H9 (cell line): Measurements from ENCODE around the gene ADI1. TPM values are rescaled to one million over a fixed set of nuclear protein-coding genes. Genes with fewer than 3 reads are reported as not detected.

Source experiments
- DNase-seq: peaks from one replicate; pipeline ENCODE4 v3.0.0-alpha.2; 2017
- H2AFZ ChIP-seq: one replicate; pipeline ENCODE4 v1.6.1; 2013; ENCODE audit warnings: mild to moderate bottlenecking, low read length, control low read depth, moderate library complexity
- H2AK5ac ChIP-seq: 2 replicates; pipeline ENCODE4 v1.6.1; 2013; ENCODE audit warnings: low read length, control low read depth, mixed read lengths; ENCODE audit not compliant: insufficient read length
- H2BK120ac ChIP-seq: one replicate; pipeline ENCODE4 v1.6.1; 2013; ENCODE audit warnings: low read depth, mild to moderate bottlenecking, low read length, control low read depth, inconsistent platforms; ENCODE audit not compliant: poor library complexity, severe bottlenecking
- H2BK12ac ChIP-seq: 2 replicates; pipeline ENCODE4 v1.6.1; 2013; ENCODE audit warnings: low read length, control low read depth, mixed read lengths, low read depth; ENCODE audit not compliant: insufficient read length
- H2BK15ac ChIP-seq: 2 replicates; pipeline ENCODE4 v1.6.1; 2013; ENCODE audit warnings: low read depth, low read length, control low read depth
- H2BK20ac ChIP-seq: one replicate; pipeline ENCODE4 v1.6.1; 2013; ENCODE audit warnings: low read depth, mild to moderate bottlenecking, low read length, control low read depth, inconsistent platforms; ENCODE audit not compliant: poor library complexity, severe bottlenecking
- H2BK5ac ChIP-seq: 2 replicates; pipeline ENCODE4 v1.6.1; 2013; ENCODE audit warnings: low read length, control low read depth, mixed read lengths; ENCODE audit not compliant: insufficient read length
- H3K14ac ChIP-seq: 2 replicates; pipeline ENCODE4 v1.6.1; 2013; ENCODE audit warnings: low read length, control low read depth; ENCODE audit not compliant: insufficient read depth
- H3K18ac ChIP-seq: 2 replicates; pipeline ENCODE4 v1.6.1; 2013; ENCODE audit warnings: low read depth, mild to moderate bottlenecking, mixed read lengths, low read length, control low read depth; ENCODE audit not compliant: insufficient read length
- H3K23ac ChIP-seq: 2 replicates; pipeline ENCODE4 v1.6.1; 2013; ENCODE audit warnings: low read length, control low read depth, mixed read lengths, low read depth; ENCODE audit not compliant: insufficient read length
- H3K23me2 ChIP-seq: 2 replicates; pipeline ENCODE4 v1.6.1; 2013; ENCODE audit warnings: low read depth, mild to moderate bottlenecking, mixed read lengths, low read length, control low read depth; ENCODE audit not compliant: insufficient read length, poor library complexity, severe bottlenecking
- H3K27ac ChIP-seq: 2 replicates; pipeline ENCODE4 v1.5.1; 2013; ENCODE audit warnings: low read length, control low read depth, mixed read lengths, low read depth; ENCODE audit not compliant: insufficient read length
- H3K27me3 ChIP-seq: 2 replicates; pipeline ENCODE4 v1.6.1; 2013; ENCODE audit warnings: low read length, control low read depth, inconsistent platforms; ENCODE audit not compliant: insufficient read depth
- H3K4ac ChIP-seq: 2 replicates; pipeline ENCODE4 v1.6.1; 2013; ENCODE audit warnings: low read depth, mild to moderate bottlenecking, control low read depth, inconsistent platforms, low read length, moderate library complexity
- H3K4me1 ChIP-seq: 2 replicates; pipeline ENCODE4 v1.6.1; 2013; ENCODE audit warnings: low read length, control low read depth, inconsistent platforms; ENCODE audit not compliant: insufficient read depth
- H3K4me2 ChIP-seq: 2 replicates; pipeline ENCODE4 v1.6.1; 2013; ENCODE audit warnings: low read length, control low read depth, mixed read lengths; ENCODE audit not compliant: insufficient read length, insufficient read depth
- H3K56ac ChIP-seq: 2 replicates; pipeline ENCODE4 v1.6.1; 2013; ENCODE audit warnings: low read depth, mild to moderate bottlenecking, mixed read lengths, low read length, control low read depth; ENCODE audit not compliant: insufficient read length
- H3K79me1 ChIP-seq: 2 replicates; pipeline ENCODE4 v1.6.1; 2013; ENCODE audit warnings: low read depth, mild to moderate bottlenecking, moderate library complexity, low read length, control low read depth, inconsistent platforms; ENCODE audit not compliant: insufficient read depth, poor library complexity, severe bottlenecking
- H3K79me2 ChIP-seq: 2 replicates; pipeline ENCODE4 v1.6.1; 2013; ENCODE audit warnings: low read length, control low read depth, inconsistent platforms; ENCODE audit not compliant: insufficient read depth
- H3K9ac ChIP-seq: 2 replicates; pipeline ENCODE4 v1.6.1; 2013; ENCODE audit warnings: low read length, control low read depth, mixed read lengths; ENCODE audit not compliant: insufficient read length; ENCODE audit errors: extremely low read depth
- H3K9me3 ChIP-seq: one replicate; pipeline ENCODE4 v1.6.1; 2013; ENCODE audit warnings: low read depth, low read length, inconsistent platforms; ENCODE audit not compliant: control insufficient read depth
- H3T11ph ChIP-seq: one replicate; pipeline ENCODE4 v1.6.1; 2013; ENCODE audit warnings: mild to moderate bottlenecking, low read length, control low read depth, inconsistent platforms
- H4K20me1 ChIP-seq: one replicate; pipeline ENCODE4 v1.6.1; 2013; ENCODE audit not compliant: control insufficient read depth, insufficient read length, insufficient read depth
- H4K5ac ChIP-seq: 2 replicates; pipeline ENCODE4 v1.6.1; 2013; ENCODE audit warnings: low read depth, mild to moderate bottlenecking, mixed read lengths, low read length, control low read depth; ENCODE audit not compliant: insufficient read length
- H4K8ac ChIP-seq: replicated peaks from 2 replicates; pipeline ENCODE4 v1.6.1; 2013; ENCODE audit warnings: low read length, control low read depth, mixed read lengths, low read depth; ENCODE audit not compliant: insufficient read length
- H4K91ac ChIP-seq: 2 replicates; pipeline ENCODE4 v1.6.1; 2013; ENCODE audit warnings: low read depth, mild to moderate bottlenecking, moderate library complexity, mixed read lengths, low read length, control low read depth; ENCODE audit not compliant: insufficient read length
- H3K27ac Mint-ChIP-seq, 3 experiments: 2 replicates in 2 of 3; 3 replicates in 1 of 3; pipeline ENCODE4 v1.8.0; 2020 to 2021; ENCODE audit warnings: mixed read lengths in 3 of 3, mild to moderate bottlenecking in 1 of 3, moderate library complexity in 1 of 3
- H3K27me3 Mint-ChIP-seq: 2 replicates; pipeline ENCODE4 v1.8.0; 2021; ENCODE audit warnings: low read depth, mild to moderate bottlenecking, moderate library complexity, mixed read lengths
- H3K36me3 Mint-ChIP-seq, 3 experiments: 2 replicates in 2 of 3; 3 replicates in 1 of 3; pipeline ENCODE4 v1.8.0; 2020 to 2021; ENCODE audit warnings: low read depth in 3 of 3, mixed read lengths in 3 of 3; ENCODE audit not compliant: insufficient read depth in 1 of 3
- H3K4me1 Mint-ChIP-seq, 2 experiments: 2 replicates each; pipeline ENCODE4 v1.8.0; 2020; ENCODE audit warnings: mixed read lengths in 2 of 2
- H3K4me3 Mint-ChIP-seq, 2 experiments: 2 replicates in 1 of 2; 3 replicates in 1 of 2; pipeline ENCODE4 v1.8.0; 2020 to 2021; ENCODE audit warnings: mild to moderate bottlenecking in 2 of 2, mixed read lengths in 2 of 2, moderate library complexity in 1 of 2
- H3K9me3 Mint-ChIP-seq, 2 experiments: 2 replicates in 1 of 2; 3 replicates in 1 of 2; pipeline ENCODE4 v1.8.0; 2020; ENCODE audit warnings: mild to moderate bottlenecking in 2 of 2, mixed read lengths in 2 of 2, moderate library complexity in 1 of 2
- WGBS: extraction: QIAGEN DNeasy Blood & Tissue Kit; methylation state at CpG from one replicate; pipeline ENCODE4 v1.1.7; 2013; ENCODE audit warnings: missing lambda C conversion rate, low lambda C conversion rate, mixed read lengths; ENCODE audit not compliant: insufficient read length; ENCODE audit errors: extremely low coverage; 5-methylcytosine and 5-hydroxymethylcytosine counted together
- total RNA-seq: library from RNA; stranded (reverse); gene quantifications from 2 replicates; pipeline ENCODE4 v1.2.1, GENCODE V29; 2021
- TF ChIP-seq, protein P1 (sequence below): fragments of 200-600 bp; sonication (generic); conservative IDR thresholded peaks from 3 replicates; pipeline ENCODE4 v1.8.0; 2021; ENCODE audit warnings: antibody characterized with exemption, mild to moderate bottlenecking

The ADI1 gene
- total RNA-seq, 1 experiment from 2014 or later: 23.4 TPM

GRCh38 chr2:3457524-3458395, 61.6 kb downstream of the ADI1 start:
- Histone ChIP-seq H3K4me2 (no peak overlapping the region), H2BK20ac (no peak overlapping the region), H3K4ac (no peak overlapping the region), H3K23me2 (no peaks in the 10 kb centered on the region), H2BK15ac (no peak overlapping the region), H3T11ph (no peak overlapping the region), H2BK120ac (no peak overlapping the region), H3K56ac (no peak overlapping the region), H2BK12ac (no peak overlapping the region), H4K20me1 (no peaks in the 10 kb centered on the region), H3K4me1 (no peaks in the 10 kb centered on the region), H3K9me3 (no peaks in the 10 kb centered on the region), H3K23ac (no peak overlapping the region), H3K27me3 (no peaks in the 10 kb centered on the region), H4K91ac (no peak overlapping the region), H3K14ac (no peak overlapping the region), H3K79me1 (no peaks in the 10 kb centered on the region), H2BK5ac (no peak overlapping the region), H2AK5ac (no peak overlapping the region), H3K27ac (no peak overlapping the region), H4K8ac (no peak overlapping the region), H3K79me2 (no peaks in the 10 kb centered on the region), H3K9ac (no peak overlapping the region), H2AFZ (no peak overlapping the region), H3K18ac (no peak overlapping the region), H4K5ac (no peak overlapping the region)
- no CpG with 5 or more reads among the region's 30 CpGs for WGBS
- no peaks in the 10 kb centered on the region for H3K9me3 Mint-ChIP-seq
- H3K4me1 Mint-ChIP-seq: peaks cover 14 to 23% of the 10 kb centered on the region in 2 experiments
- H3K27me3 Mint-ChIP-seq: no peaks in the 10 kb centered on the region; the same call in 1 of the 2 replicates
- TF ChIP-seq, protein P1, sequence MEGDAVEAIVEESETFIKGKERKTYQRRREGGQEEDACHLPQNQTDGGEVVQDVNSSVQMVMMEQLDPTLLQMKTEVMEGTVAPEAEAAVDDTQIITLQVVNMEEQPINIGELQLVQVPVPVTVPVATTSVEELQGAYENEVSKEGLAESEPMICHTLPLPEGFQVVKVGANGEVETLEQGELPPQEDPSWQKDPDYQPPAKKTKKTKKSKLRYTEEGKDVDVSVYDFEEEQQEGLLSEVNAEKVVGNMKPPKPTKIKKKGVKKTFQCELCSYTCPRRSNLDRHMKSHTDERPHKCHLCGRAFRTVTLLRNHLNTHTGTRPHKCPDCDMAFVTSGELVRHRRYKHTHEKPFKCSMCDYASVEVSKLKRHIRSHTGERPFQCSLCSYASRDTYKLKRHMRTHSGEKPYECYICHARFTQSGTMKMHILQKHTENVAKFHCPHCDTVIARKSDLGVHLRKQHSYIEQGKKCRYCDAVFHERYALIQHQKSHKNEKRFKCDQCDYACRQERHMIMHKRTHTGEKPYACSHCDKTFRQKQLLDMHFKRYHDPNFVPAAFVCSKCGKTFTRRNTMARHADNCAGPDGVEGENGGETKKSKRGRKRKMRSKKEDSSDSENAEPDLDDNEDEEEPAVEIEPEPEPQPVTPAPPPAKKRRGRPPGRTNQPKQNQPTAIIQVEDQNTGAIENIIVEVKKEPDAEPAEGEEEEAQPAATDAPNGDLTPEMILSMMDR: no peak
- H3K36me3 Mint-ChIP-seq: peaks cover 15 to 26% (median 24%) of the 10 kb centered on the region in 3 experiments
- peak; percentile 18 for DNase-seq
- peak overlapping the region in 1 of 3 experiments; percentile 88; a peak in 2 of 7 replicates for H3K27ac Mint-ChIP-seq
- H3K4me3 Mint-ChIP-seq: no peak overlapping the region
